ENCODE results near the gene SORCS2.

SORCS2 gene

DNA sequence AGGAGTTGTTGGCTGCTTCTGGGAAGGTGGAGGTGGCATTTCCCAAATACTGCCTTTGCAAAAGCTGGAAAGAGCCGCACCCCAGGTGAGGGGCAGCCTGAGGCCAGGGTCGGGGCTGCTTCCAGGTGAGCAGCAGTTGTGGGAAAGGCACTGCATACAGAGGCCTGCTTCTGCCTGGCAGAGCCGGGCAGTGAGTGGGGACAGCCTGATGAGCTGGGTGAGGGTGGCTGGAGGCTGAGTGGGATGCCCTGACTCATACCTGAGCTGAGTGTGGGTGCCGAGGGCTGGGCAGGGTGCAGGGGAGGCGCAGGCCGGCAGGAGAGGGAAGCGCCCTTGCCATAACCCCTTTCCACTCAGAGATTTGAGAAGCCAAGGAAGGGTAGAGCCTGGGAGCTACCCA, 248.9 kb downstream of the SORCS2 start:
- no peak for TF ChIP-seq GATA3 (IDR thresholded peaks at IDR 0.05; ENCODE audit: low read depth, low read length)
- TF ChIP-seq GATA2 (IDR thresholded peaks at IDR 0.05; ENCODE audit: low read depth, low read length) = no peak

DNA sequence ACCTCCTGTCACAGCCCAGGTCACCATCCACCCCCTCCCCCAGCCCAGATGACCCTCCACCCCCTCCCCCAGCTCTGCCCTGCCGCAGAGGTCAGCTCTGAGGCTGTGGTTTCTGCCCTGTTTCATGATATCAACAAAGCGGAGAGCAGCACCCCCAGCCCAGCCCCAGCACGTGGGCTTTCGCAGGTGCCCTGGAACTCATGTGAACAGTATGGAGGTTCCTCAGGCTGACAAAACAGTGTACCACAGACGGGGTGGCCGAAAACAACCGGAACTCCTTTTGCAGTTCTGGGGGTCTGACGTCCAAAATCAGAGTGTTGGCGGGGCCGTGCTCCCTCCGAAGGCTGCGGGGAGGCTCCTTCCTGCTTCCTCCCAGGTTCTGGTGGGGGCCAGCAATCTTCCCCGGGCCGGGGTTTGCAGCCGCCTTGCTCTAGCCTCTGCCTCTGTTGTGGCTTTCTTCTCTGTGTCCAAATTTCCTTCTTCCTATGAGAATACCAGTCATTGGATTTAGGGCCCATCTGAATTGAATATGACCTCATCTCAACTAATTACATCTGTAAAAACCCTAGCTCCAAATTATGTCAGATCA, 250.3 kb downstream of the SORCS2 start:
- TF ChIP-seq GATA3 (IDR thresholded peaks at IDR 0.05; ENCODE audit: low read depth, low read length) (no peak), GATA2 (IDR thresholded peaks at IDR 0.05; ENCODE audit: low read depth, low read length) (no peak)

DNA sequence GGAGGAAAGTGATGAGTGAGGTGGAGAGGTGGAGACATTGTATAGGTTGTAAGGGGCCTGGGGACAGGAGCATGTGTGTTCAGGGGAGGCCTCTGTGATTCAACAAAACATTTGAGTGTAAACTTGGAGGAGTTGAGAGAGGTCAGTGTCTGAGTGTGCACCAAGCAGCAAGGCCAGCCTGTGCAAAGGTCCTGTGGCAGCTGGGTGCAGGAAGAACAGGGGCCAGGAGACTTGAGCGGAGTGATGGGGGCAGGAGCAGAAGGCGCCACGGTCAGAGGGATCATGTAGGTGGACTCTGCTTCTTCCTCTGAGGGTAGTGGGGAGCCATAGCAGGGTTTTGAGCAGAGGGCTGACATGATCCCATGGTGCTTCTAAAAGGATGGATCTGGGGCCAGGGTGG, 252.0 kb downstream of the SORCS2 start:
- TF ChIP-seq GATA2 (IDR thresholded peaks at IDR 0.05; ENCODE audit: low read depth, low read length) = no peak
- no peak for TF ChIP-seq GATA3 (IDR thresholded peaks at IDR 0.05; ENCODE audit: low read depth, low read length)

DNA sequence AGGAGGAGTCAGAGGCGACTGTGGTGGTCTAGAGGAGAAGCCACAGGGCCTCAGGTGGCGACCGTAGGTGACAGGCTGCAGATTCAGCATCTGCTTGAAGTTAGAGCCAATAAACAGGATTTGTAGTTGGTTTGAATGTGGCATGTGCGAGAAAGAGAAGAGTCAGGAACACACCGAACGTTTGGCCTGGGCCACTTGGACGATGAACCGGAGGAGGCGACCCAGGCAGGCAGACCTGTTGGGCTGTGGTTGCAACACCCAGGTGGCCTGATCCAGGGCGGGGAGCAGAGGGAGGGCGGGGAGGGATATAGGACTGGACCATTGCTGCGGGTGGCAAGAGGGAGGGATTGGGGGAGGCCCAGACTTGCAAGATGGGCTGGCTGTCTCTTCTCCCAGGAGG, 252.4 kb downstream of the SORCS2 start:
- no peak for TF ChIP-seq GATA3 (IDR thresholded peaks at IDR 0.05; ENCODE audit: low read depth, low read length)
- TF ChIP-seq GATA2 (IDR thresholded peaks at IDR 0.05; ENCODE audit: low read depth, low read length) = no peak

DNA sequence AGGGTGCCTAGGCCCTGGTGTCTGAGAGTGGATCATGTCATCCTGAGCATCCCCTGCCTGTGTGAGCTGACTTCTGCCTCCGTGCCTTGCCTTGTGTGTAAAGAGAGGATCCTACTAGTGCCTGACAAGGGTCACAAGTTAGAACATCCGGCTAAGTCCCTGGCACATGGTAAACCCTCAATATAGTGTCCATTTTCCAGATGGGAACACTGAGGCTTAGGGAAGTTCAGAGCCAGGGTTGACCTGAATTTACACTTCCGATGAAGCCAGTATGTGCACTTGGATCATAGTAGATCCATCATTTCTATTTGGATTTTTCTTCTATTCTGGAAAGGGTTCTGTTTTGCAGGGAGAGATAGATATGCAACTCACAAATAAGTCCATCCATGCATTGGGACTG, 254.9 kb downstream of the SORCS2 start:
- no peak for TF ChIP-seq GATA2 (IDR thresholded peaks at IDR 0.05; ENCODE audit: low read depth, low read length)
- TF ChIP-seq GATA3 (IDR thresholded peaks at IDR 0.05; ENCODE audit: low read depth, low read length) = no peak

DNA sequence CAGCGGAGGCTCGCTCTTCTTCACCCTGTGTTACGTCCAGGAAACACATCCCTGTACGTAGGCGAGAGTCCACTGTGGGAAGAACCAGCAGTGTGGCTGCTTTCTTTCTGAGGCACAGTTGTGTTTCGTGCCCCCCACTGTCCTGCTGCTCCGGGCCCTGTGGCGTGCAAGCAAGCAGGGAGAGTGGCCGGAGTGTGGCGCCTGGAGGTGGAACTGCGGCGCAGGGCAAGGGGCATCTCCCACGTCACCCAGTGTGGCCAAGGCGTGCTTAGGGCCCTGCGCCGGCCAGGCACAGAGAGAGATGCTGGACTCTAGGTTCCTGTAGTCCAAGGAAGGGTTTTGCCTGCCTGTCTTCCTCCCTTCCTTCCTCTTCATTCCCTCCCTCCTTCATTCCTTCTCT, 255.7 kb downstream of the SORCS2 start:
- TF ChIP-seq GATA2 (IDR thresholded peaks at IDR 0.05; ENCODE audit: low read depth, low read length) (no peak), GATA3 (IDR thresholded peaks at IDR 0.05; ENCODE audit: low read depth, low read length) (no peak)

DNA sequence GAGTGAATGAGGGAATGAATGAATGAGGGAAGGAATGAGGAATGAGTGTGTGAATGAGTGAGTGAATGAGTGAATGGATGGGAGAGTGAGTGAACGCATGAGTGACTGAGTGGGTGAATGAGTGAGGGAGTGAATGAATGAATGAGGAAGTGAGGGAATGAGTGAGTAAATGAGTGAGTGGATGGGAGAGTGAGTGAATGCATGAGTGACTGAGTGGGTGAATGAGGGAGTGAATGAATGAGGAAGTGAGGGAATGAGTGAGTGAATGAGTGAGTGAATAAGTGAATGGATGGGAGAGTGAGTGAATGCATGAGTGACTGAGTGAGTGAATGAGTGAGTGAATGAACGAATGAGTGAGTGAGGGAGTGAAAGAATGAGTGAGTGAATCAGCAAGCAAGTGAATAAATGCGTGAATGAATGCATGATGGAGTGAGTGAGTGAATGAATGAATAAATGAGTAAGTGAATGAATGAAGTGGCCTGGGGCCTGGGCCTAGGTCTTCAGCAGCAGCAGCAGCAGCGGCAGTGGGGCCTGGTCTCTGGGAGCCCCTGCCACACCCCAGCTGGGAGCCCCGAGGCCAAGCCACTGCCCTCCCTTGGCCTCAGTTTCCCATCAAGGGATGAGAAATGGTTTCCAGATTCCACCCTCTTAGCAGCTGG, 258.6 kb downstream of the SORCS2 start:
- TF ChIP-seq GATA3 (IDR thresholded peaks at IDR 0.05; ENCODE audit: low read depth, low read length) = no peak
- no peak for TF ChIP-seq GATA2 (IDR thresholded peaks at IDR 0.05; ENCODE audit: low read depth, low read length)

DNA sequence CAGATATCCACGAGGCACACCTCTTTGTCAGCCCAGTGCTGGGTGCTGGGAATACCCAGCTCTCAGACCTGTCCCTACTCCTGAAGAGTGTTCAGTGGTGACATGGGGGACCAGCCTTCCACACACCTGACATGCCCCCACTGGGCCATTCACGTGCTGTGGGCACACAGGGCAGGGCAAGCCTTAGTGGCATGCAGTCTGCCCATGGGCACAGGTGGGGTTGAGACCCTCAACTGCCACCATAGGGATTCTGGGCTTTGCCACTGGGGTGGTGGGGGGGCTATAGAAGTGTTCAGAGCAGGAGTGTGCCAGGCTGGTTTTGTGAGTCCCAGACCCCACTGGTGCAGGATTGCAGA, 259.1 kb downstream of the SORCS2 start:
- TF ChIP-seq GATA2 (IDR thresholded peaks at IDR 0.05; ENCODE audit: low read depth, low read length) (no peak), GATA3 (IDR thresholded peaks at IDR 0.05; ENCODE audit: low read depth, low read length) (no peak)

DNA sequence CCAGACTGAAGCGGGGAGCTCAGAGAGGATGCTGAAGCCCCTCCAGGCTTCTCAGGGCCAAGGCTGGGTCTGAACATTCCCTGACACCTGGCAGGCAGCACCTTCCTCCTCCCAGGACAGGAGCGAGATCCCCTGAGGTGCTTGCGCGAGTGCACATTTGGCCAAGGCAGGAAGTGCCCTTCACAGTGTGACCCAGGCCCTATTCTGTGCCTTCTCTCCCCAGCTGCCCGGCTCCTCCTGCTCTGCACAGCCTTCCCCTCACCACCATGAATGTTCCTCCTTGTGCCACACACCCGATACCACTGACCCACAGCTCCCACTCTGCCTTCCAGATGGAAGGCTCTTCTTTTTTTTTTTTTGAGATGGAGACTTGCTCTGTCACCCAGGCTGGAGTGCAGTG, 259.5 kb downstream of the SORCS2 start:
- TF ChIP-seq GATA3 (IDR thresholded peaks at IDR 0.05; ENCODE audit: low read depth, low read length) = no peak
- TF ChIP-seq GATA2 (IDR thresholded peaks at IDR 0.05; ENCODE audit: low read depth, low read length) = no peak

DNA sequence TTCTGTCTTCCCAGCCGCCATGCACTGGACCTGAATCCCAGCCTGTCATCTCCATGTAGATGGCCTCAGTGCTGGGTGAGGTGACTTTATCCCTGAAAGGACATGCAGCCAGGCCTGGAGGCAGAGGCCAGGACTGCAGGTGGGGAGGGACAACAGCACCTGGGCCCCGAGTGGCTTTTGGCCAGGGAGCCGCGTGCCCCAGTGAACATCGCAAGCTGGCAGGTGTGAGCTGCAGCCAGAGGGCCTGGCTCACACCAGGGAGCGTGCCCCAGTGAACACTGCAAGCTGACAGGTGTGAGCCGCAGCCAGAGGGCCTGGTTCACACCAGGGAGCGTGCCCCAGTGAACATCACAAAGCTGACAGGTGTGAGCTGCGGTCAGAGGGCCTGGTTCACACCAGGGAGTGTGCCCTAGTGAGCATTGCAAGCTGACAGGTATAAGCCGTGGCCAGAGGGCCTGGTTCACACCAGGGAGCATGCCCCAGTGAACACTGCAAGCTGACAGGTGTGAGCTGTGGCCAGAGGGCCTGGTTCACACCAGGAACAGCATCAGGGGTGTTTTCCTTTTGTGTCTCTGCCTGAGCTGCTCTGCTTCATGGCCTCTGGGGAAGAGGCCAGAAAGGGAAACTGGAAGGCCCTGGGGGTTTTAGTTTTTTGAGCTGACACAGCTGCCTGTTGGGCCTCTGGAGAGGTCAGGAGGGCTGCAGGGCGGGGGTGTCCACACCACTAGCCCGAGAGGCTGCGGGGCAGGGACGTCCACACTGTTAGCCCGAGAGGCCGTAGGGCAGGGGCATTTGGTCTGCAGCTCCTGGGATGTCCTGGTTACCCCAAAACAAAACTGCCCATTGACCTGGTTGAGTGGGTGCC, 265.1 kb downstream of the SORCS2 start:
- TF ChIP-seq GATA3 (IDR thresholded peaks at IDR 0.05; ENCODE audit: low read depth, low read length) = no peak
- TF ChIP-seq GATA2 (IDR thresholded peaks at IDR 0.05; ENCODE audit: low read depth, low read length) = no peak

DNA sequence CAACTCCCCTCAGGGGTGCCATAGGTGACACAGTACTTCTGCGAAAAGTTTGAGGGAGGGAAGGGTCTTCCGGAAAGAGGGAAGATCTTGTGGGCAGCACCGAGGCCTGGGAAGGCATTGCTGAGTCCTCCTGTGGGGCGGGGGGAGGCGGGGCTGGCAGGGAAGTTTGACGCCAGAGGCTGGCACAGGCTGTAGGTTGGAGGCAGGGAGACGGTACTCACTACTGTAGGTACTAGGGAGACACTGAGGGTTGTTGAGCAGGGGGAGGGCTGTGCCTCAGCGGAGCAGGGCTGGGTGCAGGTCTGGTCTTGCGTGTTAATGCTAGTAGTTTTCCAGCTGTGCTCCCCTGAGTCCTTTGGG, 265.7 kb downstream of the SORCS2 start:
- no peak for TF ChIP-seq GATA3 (IDR thresholded peaks at IDR 0.05; ENCODE audit: low read depth, low read length)
- no peak for TF ChIP-seq GATA2 (IDR thresholded peaks at IDR 0.05; ENCODE audit: low read depth, low read length)

DNA sequence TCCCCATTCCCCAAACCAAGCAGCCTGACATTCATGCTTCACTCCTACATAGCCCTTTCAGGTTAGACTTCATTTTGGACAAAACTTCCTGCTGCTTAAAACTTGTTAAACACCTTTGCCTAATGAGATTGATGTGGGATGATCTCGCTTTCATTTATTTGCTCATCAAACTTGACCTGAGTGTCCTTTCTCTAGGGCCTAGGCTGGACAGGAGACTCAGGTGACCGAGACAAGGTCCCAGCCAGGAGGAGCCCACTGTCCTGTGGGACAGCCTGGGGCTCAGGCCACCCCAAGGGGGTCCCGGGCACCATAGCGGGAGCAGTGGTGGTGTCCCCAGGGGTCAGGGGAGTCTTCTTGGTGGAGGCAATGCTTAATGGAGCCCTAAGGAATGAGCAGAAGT, 266.1 kb downstream of the SORCS2 start:
- no peak for TF ChIP-seq GATA2 (IDR thresholded peaks at IDR 0.05; ENCODE audit: low read depth, low read length)

DNA sequence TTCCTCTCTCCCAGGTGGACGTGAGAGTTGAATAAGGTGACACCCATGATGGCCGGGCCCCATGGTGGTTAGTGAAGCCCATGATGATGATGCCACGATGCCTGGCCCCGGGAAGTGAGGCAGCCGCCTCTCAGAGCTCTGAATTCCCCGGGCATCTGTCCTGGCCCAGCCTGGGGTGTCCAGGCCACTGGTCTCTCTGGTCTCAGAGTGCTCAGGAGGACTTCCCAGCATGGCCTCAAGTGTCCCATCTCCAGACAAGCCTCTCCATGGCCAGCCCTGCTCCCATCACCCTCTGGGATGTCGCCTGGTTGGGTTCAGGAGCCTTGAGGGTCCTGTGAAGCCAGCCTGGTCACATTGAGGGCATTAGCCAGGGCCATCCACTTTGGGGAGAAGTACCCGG, 267.1 kb downstream of the SORCS2 start:
- TF ChIP-seq GATA2 (IDR thresholded peaks at IDR 0.05; ENCODE audit: low read depth, low read length) (no peak), GATA3 (IDR thresholded peaks at IDR 0.05; ENCODE audit: low read depth, low read length) (no peak)

DNA sequence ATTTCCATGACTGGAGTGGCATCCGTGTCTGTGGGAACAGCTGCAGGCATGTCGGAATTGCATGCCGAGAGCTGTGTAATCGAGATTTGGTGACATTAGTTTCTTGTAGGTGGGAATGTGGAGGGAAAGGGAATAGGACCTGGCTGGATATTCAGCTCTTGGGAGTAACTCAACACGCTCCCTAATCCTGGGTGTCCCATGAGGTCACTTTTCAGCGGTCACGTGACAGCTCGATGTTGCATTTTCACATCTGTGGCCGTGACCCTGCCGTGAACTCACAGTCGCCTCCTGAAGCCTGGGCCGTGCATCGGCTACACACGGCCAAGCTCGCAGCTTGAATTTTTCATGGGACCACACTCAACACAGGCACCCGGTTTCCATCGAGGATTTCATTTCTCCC, 268.2 kb downstream of the SORCS2 start:
- TF ChIP-seq GATA2 (IDR thresholded peaks at IDR 0.05; ENCODE audit: low read depth, low read length) (no peak), GATA3 (IDR thresholded peaks at IDR 0.05; ENCODE audit: low read depth, low read length) (no peak)

DNA sequence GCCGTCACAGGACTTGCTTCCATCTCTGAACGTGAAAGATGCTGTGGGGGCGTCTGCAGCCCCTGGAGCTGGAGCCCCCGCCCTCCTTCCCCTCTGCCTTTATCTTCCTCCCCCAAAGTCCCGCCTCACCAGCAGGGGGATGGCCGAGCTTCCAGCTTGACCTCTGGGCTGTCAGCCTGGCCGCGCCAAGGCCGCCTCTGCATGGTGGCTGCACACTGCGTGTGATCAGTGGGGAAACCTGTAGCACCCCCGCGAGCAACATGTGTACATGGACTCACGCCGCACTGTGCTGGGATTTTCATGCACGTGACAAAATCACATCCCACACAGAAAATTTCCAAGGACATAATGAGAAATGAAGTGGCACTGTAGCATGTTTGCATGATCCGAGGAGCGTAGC, 268.9 kb downstream of the SORCS2 start:
- TF ChIP-seq GATA3 (IDR thresholded peaks at IDR 0.05; ENCODE audit: low read depth, low read length) (no peak), GATA2 (IDR thresholded peaks at IDR 0.05; ENCODE audit: low read depth, low read length) (no peak)

Measured in SH-SY5Y (cell line).